T47D (cell line): ENCODE results near the gene SCARB2.
A peak's percentile ranks its signal among the peaks of the same experiment; 100 is the strongest.
"Not testable (repeated sequence)": the region's sequence is repeated elsewhere in the genome, so short reads cannot be mapped to it uniquely, and the experiment has no call there.

ENCODE experiments used
- DNase-seq, 2 experiments: peaks; one replicate each; pipeline versions ENCODE4 v3.0.0 to v3.0.0-alpha.2; 2011 to 2012; ENCODE audit warnings: low read depth in 1 of 2, low spot score in 1 of 2
- JUND ChIP-seq: IDR thresholded peaks from 2 replicates; pipeline ENCODE4 v1.6.1; 2012; ENCODE audit warnings: low read depth
- in situ Hi-C: cut with HindIII; loops from 2 replicates; pipeline ENCODE4 v1.10.0; 2016; ENCODE audit warnings: low sequenced_read_pairs, low pct_unique_long_range_greater_than_20kb

Gene SCARB2

GRCh38 chr4:76213415-76214176 lies at the start of gene SCARB2:
Gene SCARB2, minus strand, starts transcription at chr4:76213824. Its CDS starts 281 bp downstream, at chr4:76213543.
- peak; percentile 64 to 89 for DNase-seq
- in situ Hi-C loops, result no loop called here
- no peak for TF ChIP-seq JUND

GRCh38 chr4:76260571-76260970 lies 46.9 kb upstream of the SCARB2 start:
- no peak for TF ChIP-seq JUND
- in situ Hi-C loops, result no loop called here
- DNase-seq, result no peak

DNA sequence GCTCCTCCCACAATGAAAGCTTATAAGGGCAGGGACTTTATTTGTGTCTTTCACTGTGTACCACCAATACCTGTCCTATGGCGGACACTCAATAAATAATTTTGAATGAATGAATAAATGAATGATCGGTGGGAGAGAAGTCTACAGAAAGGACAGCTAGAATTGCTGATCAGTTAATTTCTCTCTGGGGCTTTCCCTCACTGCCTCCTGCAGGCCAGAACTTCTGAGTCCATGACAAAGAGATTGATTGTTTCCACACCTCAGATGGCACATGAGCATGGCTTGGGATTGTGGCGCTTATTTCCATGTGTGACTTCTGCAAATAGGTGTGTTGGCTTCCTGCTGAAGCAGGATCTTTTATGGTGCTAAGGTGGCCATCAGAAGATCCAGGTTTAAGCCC lies 44.2 kb upstream of the SCARB2 start:
- TF ChIP-seq JUND, result no peak
- in situ Hi-C loops, result no loop called here
- DNase-seq, result no peak

DNA sequence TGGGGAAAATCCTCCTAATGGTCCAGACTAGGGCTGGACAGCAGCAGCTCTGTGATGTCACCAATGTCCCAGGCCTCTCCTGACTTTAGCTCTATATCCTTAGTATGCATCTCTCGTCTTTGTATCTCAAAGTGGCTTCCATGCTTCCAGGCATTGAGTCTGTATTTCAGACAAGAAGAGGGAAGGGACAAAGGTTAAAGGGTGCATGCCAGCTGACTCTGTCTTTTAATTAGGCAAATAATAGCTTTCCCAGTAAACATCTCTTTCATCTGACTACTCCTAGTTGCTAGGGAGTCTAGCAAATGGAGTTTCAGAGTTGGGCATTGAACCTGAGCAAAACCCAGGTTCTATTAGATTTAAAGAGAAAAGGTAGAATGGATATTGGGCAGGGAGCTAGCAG lies 43.3 kb upstream of the SCARB2 start:
- no peak for DNase-seq
- TF ChIP-seq JUND, result no peak

GRCh38 chr4:76256032-76256431 lies 42.4 kb upstream of the SCARB2 start:
- in situ Hi-C loops, result no loop called here
- DNase-seq, result no peak
- no peak for TF ChIP-seq JUND

More for the DNA sequence above, 43.3 kb upstream of the SCARB2 start:
- in situ Hi-C loops, result no loop called here

GRCh38 chr4:76253511-76253910 lies 39.9 kb upstream of the SCARB2 start:
- no peak for DNase-seq
- in situ Hi-C loops, result no loop called here
- no peak for TF ChIP-seq JUND

- DNase-seq, result no peak
- TF ChIP-seq JUND, result no peak
- in situ Hi-C loops, result no loop called here
Measured at GRCh38 chr4:76252271-76252653, 38.6 kb upstream of the SCARB2 start.

- in situ Hi-C loops, result no loop called here
- TF ChIP-seq JUND, result no peak
- peak; percentile 33 to 80 for DNase-seq
Measured at GRCh38 chr4:76251441-76252270, 38.0 kb upstream of the SCARB2 start, which contains the start of gene FAM47E. Gene FAM47E, plus strand, starts transcription at chr4:76251721. Its CDS starts 26 bp downstream, at chr4:76251747.

GRCh38 chr4:76250962-76251361 lies 37.3 kb upstream of the SCARB2 start:
- no peak for DNase-seq
- no peak for TF ChIP-seq JUND
- in situ Hi-C loops, result no loop called here

GRCh38 chr4:76246852-76247251 lies 33.2 kb upstream of the SCARB2 start:
- in situ Hi-C loops, result no loop called here
- no peak for TF ChIP-seq JUND
- DNase-seq, result no peak

DNA sequence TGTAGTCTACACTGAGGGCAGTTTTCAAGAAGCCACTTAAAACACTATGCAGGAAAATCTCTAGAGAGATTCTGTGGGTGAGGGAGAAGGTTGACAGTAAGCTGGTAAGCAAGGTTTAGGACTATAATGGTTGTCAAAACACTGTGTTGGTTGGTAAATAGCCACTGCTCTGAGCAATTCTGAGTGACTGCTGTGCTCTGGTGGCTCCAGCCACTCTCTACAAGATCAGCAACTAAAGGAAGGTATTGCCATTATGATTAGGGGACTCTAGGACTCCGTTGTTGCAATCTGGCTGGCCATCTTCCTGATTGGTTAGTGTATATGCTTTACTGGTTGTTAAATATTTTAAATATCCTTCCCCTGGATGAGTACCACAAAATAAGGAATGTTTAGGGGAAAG lies 32.4 kb upstream of the SCARB2 start:
- TF ChIP-seq JUND, result no peak
- peak in 1 of 2 experiments; percentile 53 for DNase-seq
- in situ Hi-C loops, result no loop called here

DNA sequence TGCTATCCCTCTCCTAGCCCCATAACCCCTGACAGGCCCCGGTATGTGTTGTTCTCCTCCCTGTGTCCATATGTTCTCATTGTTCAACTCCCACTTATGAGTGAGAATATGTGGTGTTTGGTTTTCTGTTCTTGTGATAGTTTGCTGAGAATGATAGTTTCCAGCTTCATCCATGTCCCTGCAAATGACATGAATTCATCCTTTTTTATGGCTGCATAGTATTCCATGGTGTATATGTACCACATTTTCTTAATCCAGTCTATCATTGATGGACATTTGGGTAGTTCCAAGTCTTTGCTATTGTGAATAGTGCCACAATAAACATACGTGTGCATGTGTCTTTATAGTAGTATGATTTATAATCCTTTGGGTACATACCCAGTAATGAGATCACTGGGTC lies 30.3 kb upstream of the SCARB2 start:
- DNase-seq, in situ Hi-C loops: not testable (repeated sequence)

DNA sequence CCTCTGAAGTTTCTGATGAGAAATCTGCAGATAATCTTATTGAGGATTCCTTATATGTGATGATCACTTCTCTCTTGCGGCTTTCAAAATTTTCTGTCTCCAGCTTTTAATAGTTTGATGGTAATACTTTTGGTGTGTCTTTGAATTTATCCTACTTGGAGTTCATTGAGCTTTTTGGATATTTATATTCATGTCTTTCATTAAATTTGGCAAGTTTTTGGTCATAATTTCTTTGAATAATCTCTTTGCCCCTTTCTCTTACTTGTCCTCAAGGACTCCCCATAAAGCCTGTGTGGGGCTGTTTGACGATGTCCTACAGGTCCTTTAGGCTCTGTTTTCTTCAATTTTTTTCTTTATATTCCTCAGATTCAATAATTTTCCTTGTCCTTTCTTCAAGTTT lies 26.6 kb upstream of the SCARB2 start:
- in situ Hi-C loops, result no loop called here
- no peak for DNase-seq
- TF ChIP-seq JUND, result no peak
